ENCODE measurements around the gene MPPED2.

- no peak for TF ChIP-seq CTCF (IDR thresholded peaks at IDR 0.05; ENCODE audit: low read length)
- no peak for TF ChIP-seq EZH2phosphoT487 (IDR thresholded peaks at IDR 0.05; ENCODE audit: low read length)
Observed at GRCh38 chr11:30454541-30454940, 131.6 kb downstream of the MPPED2 start.
